UCSD-AML1 (cell line): ENCODE results near the gene KLHL14.
"Not testable (repeated sequence)": the region's sequence is repeated elsewhere in the genome, so short reads cannot be mapped to it uniquely, and the experiment has no call there.

Experiments
- DNase-seq: peaks from one replicate; lab custom pipeline; 2025; ENCODE audit not compliant: unreplicated experiment; lab: John Stamatoyannopoulos, UW

KLHL14 gene

GRCh38 chr18:32772581-32773381 lies at the start of gene KLHL14:
Gene KLHL14, minus strand, starts transcription at chr18:32773023. Its CDS starts 2,432 bp downstream, at chr18:32770591.
- no peak for DNase-seq

DNA sequence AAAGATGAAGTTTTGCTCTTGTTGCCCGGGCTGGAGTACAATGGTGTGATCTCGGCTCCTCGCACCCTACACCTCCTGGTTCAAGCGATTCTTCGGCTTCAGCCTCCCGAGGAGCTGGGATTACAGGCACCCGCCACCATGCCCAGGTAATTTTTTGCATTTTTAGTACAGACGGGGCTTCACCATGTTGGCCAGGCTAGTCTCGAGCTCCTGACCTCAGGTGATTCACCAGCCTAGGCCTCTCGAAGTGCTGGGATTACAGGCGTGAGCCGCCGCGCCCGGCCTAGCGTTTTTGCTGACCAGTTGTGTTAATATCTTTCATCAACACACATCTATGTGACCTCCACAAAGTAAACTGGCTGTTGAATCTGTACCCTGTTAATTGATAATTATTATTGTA lies 49.4 kb upstream of the KLHL14 start:
- no peak for DNase-seq

GRCh38 chr18:32815881-32816280 lies 43.1 kb upstream of the KLHL14 start:
- no peak for DNase-seq

- no peak for DNase-seq
Observed at GRCh38 chr18:32812342-32812741, 39.5 kb upstream of the KLHL14 start.

- DNase-seq = no peak
Observed at GRCh38 chr18:32810314-32810713, 37.5 kb upstream of the KLHL14 start.

DNA sequence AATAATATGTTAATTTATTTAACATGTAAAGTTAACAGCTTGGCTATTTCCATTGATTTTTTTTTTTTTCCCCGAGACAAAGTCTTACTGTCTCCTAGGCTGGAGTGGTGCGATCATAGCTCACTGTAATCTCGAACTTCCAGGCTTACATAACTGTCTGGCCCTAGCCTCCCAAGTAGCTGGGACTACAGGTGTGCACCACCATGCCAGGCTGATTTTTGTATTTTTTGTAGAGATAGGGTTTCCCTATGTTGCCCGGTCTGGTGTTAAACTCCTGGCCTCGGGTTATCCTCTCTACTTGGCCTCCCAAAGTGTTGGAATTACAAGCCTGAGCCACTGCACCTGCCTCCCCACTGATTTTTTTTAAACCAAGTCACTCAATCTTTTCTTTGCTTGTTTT lies 32.5 kb upstream of the KLHL14 start:
- DNase-seq = no peak

DNA sequence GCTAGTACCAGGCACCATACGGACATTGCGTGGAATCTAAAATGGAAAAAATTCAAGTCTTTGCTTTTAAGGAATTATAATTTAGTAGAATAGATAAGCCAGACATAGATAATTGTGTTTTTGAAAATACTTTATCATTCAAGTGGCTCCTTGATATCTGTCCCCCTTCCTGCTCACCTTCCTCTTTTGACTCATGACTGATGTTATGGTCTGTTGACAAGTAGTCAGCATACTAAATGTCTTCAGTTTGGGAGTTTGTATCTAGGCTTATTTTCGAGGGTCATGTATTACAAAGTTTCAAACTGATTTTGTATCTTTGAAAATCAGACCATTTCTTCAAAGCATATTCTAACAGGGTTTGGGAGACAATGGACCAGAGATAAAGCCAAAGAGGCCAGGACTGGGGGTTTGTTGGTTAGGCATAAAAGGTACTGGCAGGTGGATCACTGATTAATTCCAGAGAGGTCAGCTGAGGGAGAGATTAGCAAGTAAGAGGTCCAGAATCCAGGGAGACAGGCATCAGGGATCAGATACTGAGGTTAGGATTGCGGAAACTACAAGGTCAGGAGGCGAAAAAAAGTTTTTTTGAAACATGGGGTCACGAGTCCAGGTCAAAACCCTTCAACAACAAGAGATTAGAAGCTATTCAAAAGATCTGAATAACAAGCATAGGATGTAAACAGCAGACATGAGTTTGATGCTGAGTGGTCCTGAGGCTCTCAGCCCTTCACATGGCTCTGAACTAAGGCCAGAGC lies 31.5 kb upstream of the KLHL14 start:
- no peak for DNase-seq

DNA sequence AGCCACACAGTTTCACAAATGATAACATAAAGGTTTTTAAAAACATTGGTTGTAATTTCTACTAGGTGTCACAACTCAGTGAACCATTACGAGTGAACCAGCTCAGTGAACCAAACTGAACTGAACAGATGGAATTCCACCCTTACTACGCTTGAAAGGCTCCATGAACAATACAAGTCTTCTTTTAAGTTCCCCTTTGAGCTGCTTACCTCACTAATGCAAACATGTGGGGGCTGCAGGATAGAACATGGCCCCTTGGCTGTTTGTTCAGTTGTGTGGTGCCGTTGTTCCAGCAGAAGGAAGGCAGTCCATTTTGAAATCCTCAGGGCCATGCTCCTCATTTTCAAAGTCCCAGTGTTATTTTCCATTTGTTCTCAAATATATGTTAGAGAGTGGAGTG lies 30.7 kb upstream of the KLHL14 start:
- DNase-seq = no peak

DNA sequence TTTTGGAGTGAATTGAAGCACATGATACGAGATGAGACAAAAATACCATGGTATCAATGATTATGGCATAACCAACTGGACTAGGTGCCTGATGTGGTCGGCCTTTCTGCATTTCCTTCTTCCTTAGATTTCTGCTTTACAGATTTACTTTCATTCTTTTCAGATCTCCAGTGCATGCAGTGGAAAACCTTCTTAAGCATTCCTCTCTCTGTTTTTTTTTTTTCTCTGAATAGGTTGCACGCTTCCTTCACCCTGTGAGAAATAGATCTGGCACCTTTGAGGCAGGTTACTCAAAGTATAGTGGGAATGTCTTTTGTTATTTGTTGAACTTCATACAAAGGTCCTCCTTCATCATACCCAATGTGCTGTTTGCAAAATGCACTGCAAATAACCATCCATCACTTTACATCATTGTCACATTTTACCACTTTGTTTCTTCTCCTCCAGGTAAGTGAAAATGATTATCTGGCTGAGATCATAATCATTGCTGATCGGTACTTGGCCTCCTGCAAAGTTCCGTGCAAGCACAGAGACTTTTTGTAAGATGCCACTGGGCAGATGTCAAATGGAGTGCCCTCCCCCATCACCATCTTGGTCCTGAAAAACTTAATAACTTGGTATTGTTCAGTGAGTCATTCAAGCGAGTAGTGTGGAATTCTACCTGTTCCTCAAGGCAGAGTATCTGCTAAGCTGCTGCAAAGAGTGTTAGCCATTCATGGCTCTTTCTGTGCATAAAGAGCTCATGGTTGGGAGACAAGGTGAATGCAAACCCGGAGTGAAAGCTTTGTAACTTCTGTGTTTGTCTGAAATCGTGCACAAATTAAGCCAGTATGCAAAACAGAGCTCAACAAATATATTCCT lies 30.0 kb upstream of the KLHL14 start:
- DNase-seq = no peak

DNA sequence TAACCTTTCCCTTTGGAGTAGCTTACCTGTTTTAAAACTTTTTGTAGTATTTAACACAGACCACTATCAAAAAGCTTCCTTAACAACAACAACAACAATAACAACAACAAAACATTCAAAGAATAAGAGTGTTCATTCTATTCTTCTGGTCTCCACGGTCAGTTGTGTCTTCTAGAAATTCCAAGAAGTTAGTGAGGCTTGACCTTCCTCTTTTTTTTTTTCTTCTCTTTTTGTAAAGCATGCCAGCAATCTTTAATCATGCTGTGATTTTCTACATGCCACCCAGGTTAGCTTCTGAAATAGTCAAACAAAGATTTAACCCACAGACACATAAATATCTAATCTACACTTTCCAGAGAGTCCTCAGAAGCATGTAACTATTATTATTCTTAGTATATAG lies 28.4 kb upstream of the KLHL14 start:
- no peak for DNase-seq

- DNase-seq = no peak
Observed at GRCh38 chr18:32798209-32798960, 25.6 kb upstream of the KLHL14 start.

- DNase-seq = not testable (repeated sequence)
Observed at GRCh38 chr18:32794667-32795066, 21.8 kb upstream of the KLHL14 start.

DNA sequence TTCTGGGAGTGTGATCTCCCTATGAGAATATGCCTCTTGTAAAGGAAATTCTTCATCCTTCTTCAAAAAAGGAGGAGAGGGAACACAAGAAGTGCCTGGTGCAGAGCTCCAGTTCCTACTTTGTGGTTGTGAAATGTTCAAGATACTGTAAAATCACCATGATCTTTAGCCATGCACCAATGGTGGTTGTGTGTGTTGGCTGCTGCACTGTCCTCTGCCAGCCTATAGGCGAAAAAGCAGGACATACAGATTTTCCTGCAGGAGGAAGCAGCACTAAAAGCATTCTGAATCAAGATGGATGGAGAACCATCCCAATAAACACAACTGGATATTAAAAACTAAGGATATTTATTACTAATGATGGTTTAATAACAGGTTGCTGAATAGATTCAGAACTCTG lies 6.2 kb upstream of the KLHL14 start:
- DNase-seq = no peak

- DNase-seq = no peak
Observed at GRCh38 chr18:32777049-32777448, 4.2 kb upstream of the KLHL14 start.

GRCh38 chr18:32776561-32776960 lies 3.7 kb upstream of the KLHL14 start:
- DNase-seq = no peak

DNA sequence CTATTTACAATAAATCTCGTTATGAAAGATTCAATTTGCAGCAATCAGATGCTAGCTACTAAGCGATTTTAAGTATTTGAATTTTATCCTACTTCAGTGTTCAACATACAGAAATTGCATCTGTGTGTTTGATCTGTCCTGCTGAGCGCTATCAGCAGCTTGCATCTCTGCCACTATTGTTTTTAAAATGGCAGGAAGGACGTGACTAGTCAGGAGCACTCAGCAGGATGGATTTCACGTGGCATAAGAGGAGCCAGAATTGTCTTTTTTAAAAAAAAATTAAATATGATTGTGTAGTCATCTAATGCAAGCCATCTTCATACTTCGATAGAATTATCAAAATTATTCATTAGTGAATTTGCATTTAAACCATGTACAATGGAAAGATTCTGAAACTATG lies 2.8 kb upstream of the KLHL14 start:
- DNase-seq = no peak

GRCh38 chr18:32773382-32773712 lies 524 bp upstream of the KLHL14 start:
- DNase-seq = no peak

GRCh38 chr18:32771871-32772580 lies 797 bp downstream of the KLHL14 start:
- no peak for DNase-seq

- DNase-seq = no peak
Observed at GRCh38 chr18:32771169-32771751, 1.6 kb downstream of the KLHL14 start.

DNA sequence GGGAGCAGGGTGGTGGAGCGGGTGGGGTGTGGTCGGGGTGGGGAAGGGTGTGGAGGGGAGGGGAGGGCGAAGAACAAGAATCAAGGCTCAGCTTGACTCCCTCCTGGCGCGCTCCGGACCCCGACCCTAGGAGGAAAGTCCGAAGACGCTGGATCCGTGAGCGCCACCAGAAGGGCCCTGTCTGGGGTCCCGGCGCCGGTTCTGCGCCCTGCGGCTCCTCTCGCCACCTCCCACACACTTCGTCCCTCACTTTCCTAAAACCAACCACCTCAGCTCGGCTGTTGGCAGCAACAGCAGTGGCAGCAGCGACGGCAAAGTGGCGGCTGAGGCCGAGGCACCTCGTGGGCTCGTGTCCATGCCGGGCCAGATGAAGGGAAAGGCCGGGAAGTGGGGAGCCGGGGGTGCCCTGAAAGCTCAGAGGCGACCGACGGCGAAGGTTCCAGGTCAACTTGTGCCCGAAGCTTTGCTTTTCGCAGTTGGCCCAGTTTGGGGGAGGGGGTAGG lies 2.1 kb downstream of the KLHL14 start:
- no peak for DNase-seq
